GM18519 (cell line): ENCODE results near the gene TRIML1.

ENCODE experiments used
- ATAC-seq: cut with Tn5 transposase; IDR thresholded peaks from one replicate; pipeline ENCODE4 v1.9.1; 2021; ENCODE audit warnings: mild to moderate bottlenecking, moderate library complexity; ENCODE audit not compliant: unreplicated experiment, low FRiP score

Gene TRIML1

GRCh38 chr4:188139141-188139540 lies at the start of gene TRIML1:
Gene TRIML1, plus strand, starts transcription at chr4:188139441. Its CDS starts 118 bp downstream, at chr4:188139559.
- ATAC-seq, result no peak

GRCh38 chr4:188092824-188093223 lies 46.4 kb upstream of the TRIML1 start:
- no peak for ATAC-seq

GRCh38 chr4:188106454-188106853 lies 32.8 kb upstream of the TRIML1 start:
- ATAC-seq, result no peak

- ATAC-seq, result no peak
Measured at GRCh38 chr4:188107931-188108843, 31.1 kb upstream of the TRIML1 start.

GRCh38 chr4:188109157-188109755 lies 30.0 kb upstream of the TRIML1 start, which contains the start of gene TRIML2:
Gene TRIML2, minus strand, starts transcription at chr4:188109603. Its CDS starts 4,235 bp downstream, at chr4:188105368.
- no peak for ATAC-seq

GRCh38 chr4:188110036-188110435 lies 29.2 kb upstream of the TRIML1 start:
- ATAC-seq, result no peak

GRCh38 chr4:188110741-188111471 lies 28.3 kb upstream of the TRIML1 start:
- ATAC-seq, result no peak

GRCh38 chr4:188111955-188112354 lies 27.3 kb upstream of the TRIML1 start:
- no peak for ATAC-seq

- no peak for ATAC-seq
Measured at GRCh38 chr4:188113156-188113555, 26.1 kb upstream of the TRIML1 start.

GRCh38 chr4:188117631-188118324 lies 21.5 kb upstream of the TRIML1 start:
- ATAC-seq, result no peak

GRCh38 chr4:188121530-188121929 lies 17.7 kb upstream of the TRIML1 start:
- ATAC-seq, result no peak

- ATAC-seq, result no peak
Measured at GRCh38 chr4:188127214-188127874, 11.9 kb upstream of the TRIML1 start.

- ATAC-seq, result no peak
Measured at GRCh38 chr4:188130355-188130754, 8.9 kb upstream of the TRIML1 start.

- ATAC-seq, result no peak
Measured at GRCh38 chr4:188132232-188132631, 7.0 kb upstream of the TRIML1 start.

- no peak for ATAC-seq
Measured at GRCh38 chr4:188138227-188138626, 1.0 kb upstream of the TRIML1 start.

GRCh38 chr4:188139671-188140070 lies 430 bp downstream of the TRIML1 start:
- no peak for ATAC-seq

GRCh38 chr4:188143731-188144130 lies 4.5 kb downstream of the TRIML1 start:
- no peak for ATAC-seq

GRCh38 chr4:188145601-188146000 lies 6.4 kb downstream of the TRIML1 start:
- no peak for ATAC-seq

- ATAC-seq, result no peak
Measured at GRCh38 chr4:188146618-188147017, 7.4 kb downstream of the TRIML1 start.

- ATAC-seq, result no peak
Measured at GRCh38 chr4:188147176-188147575, 7.9 kb downstream of the TRIML1 start.
